Spleen (tissue), 11 donors: ENCODE results near the gene RFX3. TPM values are rescaled to one million over a fixed set of nuclear protein-coding genes. Genes with fewer than 3 reads are reported as not detected.

Source experiments
- DNase-seq: peaks from one replicate; pipeline ENCODE4 v3.0.0-alpha.2; 2020
- H3K27ac ChIP-seq, 8 donors: fragments of 200-600 bp; sonication (generic) in 7 of 8; 1 replicate in 4 of 8; 2 replicates in 4 of 8; pipeline versions ENCODE4 v1.5.0 to v1.8.0; 2016 to 2021; ENCODE audit warnings: inconsistent platforms in 4 of 8, mild to moderate bottlenecking in 4 of 8, moderate library complexity in 1 of 8
- H3K27me3 ChIP-seq, 7 donors: fragments of 200-600 bp; sonication (generic) in 6 of 7; replicated peaks in 1 of 7; 1 replicate in 4 of 7; 2 replicates in 3 of 7; pipeline versions ENCODE4 v1.5.0 to v1.8.0; 2016 to 2021; ENCODE audit warnings: inconsistent platforms in 3 of 7, mild to moderate bottlenecking in 1 of 7
- H3K36me3 ChIP-seq, 6 donors: fragments of 200-600 bp; sonication (generic) in 5 of 6; 1 replicate in 4 of 6; 2 replicates in 2 of 6; pipeline versions ENCODE4 v1.5.0 to v1.8.0; 2016 to 2021; ENCODE audit warnings: inconsistent platforms in 2 of 6
- H3K4me1 ChIP-seq, 6 donors: fragments of 200-600 bp; sonication (generic) in 5 of 6; 1 replicate in 3 of 6; 2 replicates in 3 of 6; pipeline versions ENCODE4 v1.5.0 to v1.8.0; 2016 to 2021; ENCODE audit warnings: inconsistent platforms in 3 of 6
- H3K4me3 ChIP-seq, 8 donors: fragments of 200-600 bp; sonication (generic) in 7 of 8; 1 replicate in 4 of 8; 2 replicates in 4 of 8; pipeline versions ENCODE4 v1.5.0 to v1.8.0; 2016 to 2021; ENCODE audit warnings: inconsistent platforms in 4 of 8, mild to moderate bottlenecking in 4 of 8, moderate library complexity in 2 of 8
- H3K9me3 ChIP-seq, 8 donors: fragments of 200-600 bp; sonication (generic) in 7 of 8; 1 replicate in 4 of 8; 2 replicates in 4 of 8; pipeline versions ENCODE4 v1.5.0 to v1.8.0; 2016 to 2021; ENCODE audit warnings: inconsistent platforms in 4 of 8
- CTCF ChIP-seq, 11 experiments: fragments of 200-600 bp in 7 of 11; fragments of 450-650 bp in 4 of 11; sonication (generic) in 4 of 11; IDR thresholded peaks in 8 of 11; conservative IDR thresholded peaks in 3 of 11; 1 replicate in 7 of 11; 2 replicates in 4 of 11; pipeline versions ENCODE4 v1.4.0 to v1.8.0; 2016 to 2021; ENCODE audit warnings: antibody characterized with exemption in 11 of 11, inconsistent platforms in 4 of 11, mild to moderate bottlenecking in 1 of 11
- POLR2A ChIP-seq, 3 donors: fragments of 450-650 bp; IDR thresholded peaks; one replicate each; pipeline ENCODE4 v1.5.1; 2017; ENCODE audit warnings: antibody characterized with exemption in 3 of 3, mild to moderate bottlenecking in 1 of 3
- POLR2AphosphoS5 ChIP-seq, 3 donors: sonication (generic); formaldehyde crosslinking; IDR thresholded peaks; one replicate each; pipeline ENCODE4 v1.5.1; 2017; ENCODE audit warnings: antibody characterized with exemption in 3 of 3
- WGBS, 5 donors: extraction: QIAGEN DNeasy Blood & Tissue Kit in 3 of 5; methylation state at CpG; one replicate each; pipeline versions ENCODE4 v1.1.5 to v1.1.7; 2013 to 2018; 5-methylcytosine and 5-hydroxymethylcytosine counted together
- intact Hi-C: fragments of 100-400 bp; cut with DNase I; formaldehyde crosslinking; loops from one replicate; pipeline ENCODE4 v1.15.0; 2023; ENCODE audit warnings: low total_unique reads
- polyA plus RNA-seq, 3 donors: library from polyadenylated mRNA; stranded (reverse); fragments of 200-250 nt; gene quantifications; one replicate each; pipeline ENCODE4 v1.2.1, GENCODE V29; 2013
- total RNA-seq, 7 donors: library from RNA; depleted of rRNA in 3 of 7; stranded (reverse); fragments of >200 nt in 3 of 7; fragmentation: NEBNext Ultra II Directional in 4 of 7; extraction: Animal tissue kit (Norgen Biotek cat#: 25700) in 4 of 7; gene quantifications; one replicate each; pipeline versions ENCODE4 v1.1.0 to v1.2.1, GENCODE V29; 2016 to 2021
- donor health status: healthy with polysubstance abuse.
- donor health status: DM: no; HTN: no; CAD: no; lungs with moderate emphysema.
- donor health status: DM: no; HTN: no; CAD: no.
- donor health status: Bipolar disorder and iron deficiency.
- donor health status: healthy.
- donor health status: DM: no; HTN: no; CAD: no.
- donor health status: DM: yes; HTN: yes; CAD: no.

Gene RFX3
- total and polyA plus RNA-seq, 10 donors, result 2.5 to 25.9 (median 19.1) TPM

GRCh38 chr9:3458806-3459475 is 66.9 kb downstream of the RFX3 start:
- H3K4me1 ChIP-seq, result peaks cover 0 to 3% (median 0%) of the 10 kb centered on the region in 6 donors
- intact Hi-C loops, result no loop called here
- H3K4me3 ChIP-seq, result no peak overlapping the region
- H3K9me3 ChIP-seq, result no peaks in the 10 kb centered on the region
- DNase-seq, result no peak
- 75 to 94% (median 88%) methylated on average over 3 of the region's 3 CpGs for WGBS, 5 donors
- H3K27ac ChIP-seq, result no peak overlapping the region
- H3K36me3 ChIP-seq, result no peaks in the 10 kb centered on the region
- no peaks in the 10 kb centered on the region for H3K27me3 ChIP-seq
- TF ChIP-seq POLR2A (IDR thresholded peaks at IDR 0.05) (no peak), CTCF (IDR thresholded peaks at IDR 0.05 in 8 of 11, conservative IDR thresholded peaks at IDR 0.05 in 3 of 11) (no peak), POLR2AphosphoS5 (IDR thresholded peaks at IDR 0.05) (no peak)

GRCh38 chr9:3457175-3457574 is 68.6 kb downstream of the RFX3 start:
- intact Hi-C loops, result no loop called here
- H3K4me3 ChIP-seq, result no peak overlapping the region
- H3K4me1 ChIP-seq, result no peaks in the 10 kb centered on the region
- no peaks in the 10 kb centered on the region for H3K9me3 ChIP-seq
- no peaks in the 10 kb centered on the region for H3K27me3 ChIP-seq
- H3K36me3 ChIP-seq, result no peaks in the 10 kb centered on the region
- TF ChIP-seq POLR2A (IDR thresholded peaks at IDR 0.05) (no peak), CTCF (IDR thresholded peaks at IDR 0.05 in 8 of 11, conservative IDR thresholded peaks at IDR 0.05 in 3 of 11) (no peak), POLR2AphosphoS5 (IDR thresholded peaks at IDR 0.05) (no peak)
- no peak for DNase-seq
- no peak overlapping the region for H3K27ac ChIP-seq

GRCh38 chr9:3455717-3456116 is 70.1 kb downstream of the RFX3 start:
- Histone ChIP-seq H3K36me3 (no peaks in the 10 kb centered on the region), H3K27ac (no peak overlapping the region), H3K27me3 (no peaks in the 10 kb centered on the region), H3K9me3 (no peaks in the 10 kb centered on the region), H3K4me1 (no peaks in the 10 kb centered on the region), H3K4me3 (no peak overlapping the region)
- no peak for TF ChIP-seq CTCF (IDR thresholded peaks at IDR 0.05 in 8 of 11, conservative IDR thresholded peaks at IDR 0.05 in 3 of 11)
- no peak for DNase-seq
- 79 to 93% (median 88%) methylated on average over 3 of the region's 3 CpGs for WGBS, 5 donors
- intact Hi-C loops, result no loop called here

- DNase-seq, result no peak
- H3K27me3 ChIP-seq, result no peaks in the 10 kb centered on the region
- no peaks in the 10 kb centered on the region for H3K36me3 ChIP-seq
- TF ChIP-seq POLR2AphosphoS5 (IDR thresholded peaks at IDR 0.05) (no peak), POLR2A (IDR thresholded peaks at IDR 0.05) (no peak), CTCF (IDR thresholded peaks at IDR 0.05 in 8 of 11, conservative IDR thresholded peaks at IDR 0.05 in 3 of 11) (no peak)
- WGBS, 5 donors, result 91 to 99% (median 95%) methylated on average over 2 of the region's 2 CpGs
- H3K4me3 ChIP-seq, result no peak overlapping the region
- H3K27ac ChIP-seq, result no peak overlapping the region
- H3K4me1 ChIP-seq, result no peaks in the 10 kb centered on the region
- no peaks in the 10 kb centered on the region for H3K9me3 ChIP-seq
- intact Hi-C loops, result no loop called here
Measured at GRCh38 chr9:3455094-3455493, 70.7 kb downstream of the RFX3 start.
